Lower leg skin (tissue), 3 donors: ENCODE results near the gene TSTD2.

Experiments used
- CTCF ChIP-seq, 3 donors: fragments of 450-650 bp; IDR thresholded peaks; one replicate each; pipeline ENCODE4 v1.5.1; 2016; ENCODE audit warnings: antibody characterized with exemption in 3 of 3, mild to moderate bottlenecking in 3 of 3, moderate library complexity in 2 of 3
- POLR2A ChIP-seq, 2 donors: fragments of 450-650 bp; IDR thresholded peaks; one replicate each; pipeline ENCODE4 v1.6.1; 2016 to 2017; ENCODE audit warnings: antibody characterized with exemption in 2 of 2, mild to moderate bottlenecking in 1 of 2, moderate library complexity in 1 of 2

GRCh38 chr9:97592126-97592525 lies 41.0 kb downstream of the TSTD2 start:
- TF ChIP-seq CTCF (IDR thresholded peaks at IDR 0.05), result no peak
- no peak for TF ChIP-seq POLR2A (IDR thresholded peaks at IDR 0.05)
